ENCODE data around the gene GOLT1A.

DNA sequence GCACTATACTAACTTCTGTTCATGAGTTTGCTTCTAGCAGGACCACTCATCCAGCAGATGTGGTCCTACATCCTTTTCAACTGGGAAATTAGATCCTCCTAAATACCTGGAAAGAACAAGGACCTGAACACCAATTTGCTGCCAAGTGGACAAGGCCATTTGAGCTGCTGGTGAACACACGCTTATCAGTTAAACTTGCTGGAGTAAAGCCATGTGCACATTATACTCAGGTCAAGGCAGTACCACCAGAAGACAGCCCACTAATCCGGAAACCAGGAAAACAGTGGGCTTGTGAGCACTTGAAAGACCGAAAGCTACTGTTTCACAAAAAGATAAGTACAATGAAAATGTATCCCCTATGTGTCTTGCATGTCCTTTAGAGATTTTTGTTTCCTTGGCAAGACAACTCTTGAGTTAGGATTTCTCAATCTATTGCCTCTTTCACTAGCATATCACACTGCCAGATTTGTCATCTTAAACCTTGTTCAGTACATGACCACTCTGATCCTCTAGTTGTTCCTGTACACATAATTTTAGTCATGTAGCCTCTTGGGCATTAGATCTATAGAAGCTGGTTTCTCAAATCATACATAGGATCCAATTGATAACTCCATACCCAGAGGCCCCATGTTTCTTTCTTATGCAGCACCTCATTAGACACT is 43.2 kb downstream of the GOLT1A start:
- TF ChIP-seq, protein P1, sequence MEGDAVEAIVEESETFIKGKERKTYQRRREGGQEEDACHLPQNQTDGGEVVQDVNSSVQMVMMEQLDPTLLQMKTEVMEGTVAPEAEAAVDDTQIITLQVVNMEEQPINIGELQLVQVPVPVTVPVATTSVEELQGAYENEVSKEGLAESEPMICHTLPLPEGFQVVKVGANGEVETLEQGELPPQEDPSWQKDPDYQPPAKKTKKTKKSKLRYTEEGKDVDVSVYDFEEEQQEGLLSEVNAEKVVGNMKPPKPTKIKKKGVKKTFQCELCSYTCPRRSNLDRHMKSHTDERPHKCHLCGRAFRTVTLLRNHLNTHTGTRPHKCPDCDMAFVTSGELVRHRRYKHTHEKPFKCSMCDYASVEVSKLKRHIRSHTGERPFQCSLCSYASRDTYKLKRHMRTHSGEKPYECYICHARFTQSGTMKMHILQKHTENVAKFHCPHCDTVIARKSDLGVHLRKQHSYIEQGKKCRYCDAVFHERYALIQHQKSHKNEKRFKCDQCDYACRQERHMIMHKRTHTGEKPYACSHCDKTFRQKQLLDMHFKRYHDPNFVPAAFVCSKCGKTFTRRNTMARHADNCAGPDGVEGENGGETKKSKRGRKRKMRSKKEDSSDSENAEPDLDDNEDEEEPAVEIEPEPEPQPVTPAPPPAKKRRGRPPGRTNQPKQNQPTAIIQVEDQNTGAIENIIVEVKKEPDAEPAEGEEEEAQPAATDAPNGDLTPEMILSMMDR (IDR thresholded peaks at IDR 0.05; ENCODE audit: insufficient read depth, low read length, poor library complexity, severe bottlenecking) = no peak
- no peak for TF ChIP-seq EZH2phosphoT487 (conservative IDR thresholded peaks at IDR 0.05; ENCODE audit: low read length)
